HFFc6 (cell line): ENCODE measurements around the gene CFAP91. TPM values are rescaled to one million over a fixed set of nuclear protein-coding genes. Genes with fewer than 3 reads are reported as not detected.

Experiments used
- DNase-seq: peaks from one replicate; pipeline ENCODE4 v3.0.0-alpha.2; 2018
- H3K27ac Mint-ChIP-seq: 2 replicates; pipeline ENCODE4 v1.8.0; 2020; ENCODE audit warnings: mild to moderate bottlenecking, mixed read lengths
- H3K27me3 Mint-ChIP-seq: 2 replicates; pipeline ENCODE4 v1.8.0; 2021; ENCODE audit warnings: mild to moderate bottlenecking, moderate library complexity, mixed read lengths; ENCODE audit not compliant: insufficient read depth
- H3K36me3 Mint-ChIP-seq: 2 replicates; pipeline ENCODE4 v1.8.0; 2021; ENCODE audit warnings: low read depth, mixed read lengths
- H3K4me1 Mint-ChIP-seq: 2 replicates; pipeline ENCODE4 v1.8.0; 2020; ENCODE audit warnings: low read depth, mixed read lengths
- H3K4me3 Mint-ChIP-seq: 2 replicates; pipeline ENCODE4 v1.8.0; 2020; ENCODE audit warnings: mild to moderate bottlenecking, moderate library complexity, mixed read lengths
- H3K9me3 Mint-ChIP-seq: 2 replicates; pipeline ENCODE4 v1.8.0; 2020; ENCODE audit warnings: mild to moderate bottlenecking, mixed read lengths
- long read RNA-seq: library from polyadenylated mRNA; unstranded; transcript quantifications from one replicate; pipeline ENCODE4 v2.0.0, GENCODE V29; 2019
- total RNA-seq, 6 experiments: library from RNA; stranded (reverse); fragmentation: NEBNext Ultra II Directional; extraction: Animal tissue kit (Norgen Biotek cat#: 25700); gene quantifications; 2 replicates in 1 of 6; 3 replicates in 5 of 6; pipeline ENCODE4 v1.2.3, GENCODE V29; 2021
- TF ChIP-seq, protein P1 (sequence below): fragments of 200-600 bp; sonication (generic); IDR thresholded peaks from 2 replicates; pipeline ENCODE4 v1.5.0; 2021; ENCODE audit warnings: antibody characterized with exemption, mild to moderate bottlenecking

CFAP91 gene
- total RNA-seq = not detected
- long read RNA-seq = 0 reads

DNA sequence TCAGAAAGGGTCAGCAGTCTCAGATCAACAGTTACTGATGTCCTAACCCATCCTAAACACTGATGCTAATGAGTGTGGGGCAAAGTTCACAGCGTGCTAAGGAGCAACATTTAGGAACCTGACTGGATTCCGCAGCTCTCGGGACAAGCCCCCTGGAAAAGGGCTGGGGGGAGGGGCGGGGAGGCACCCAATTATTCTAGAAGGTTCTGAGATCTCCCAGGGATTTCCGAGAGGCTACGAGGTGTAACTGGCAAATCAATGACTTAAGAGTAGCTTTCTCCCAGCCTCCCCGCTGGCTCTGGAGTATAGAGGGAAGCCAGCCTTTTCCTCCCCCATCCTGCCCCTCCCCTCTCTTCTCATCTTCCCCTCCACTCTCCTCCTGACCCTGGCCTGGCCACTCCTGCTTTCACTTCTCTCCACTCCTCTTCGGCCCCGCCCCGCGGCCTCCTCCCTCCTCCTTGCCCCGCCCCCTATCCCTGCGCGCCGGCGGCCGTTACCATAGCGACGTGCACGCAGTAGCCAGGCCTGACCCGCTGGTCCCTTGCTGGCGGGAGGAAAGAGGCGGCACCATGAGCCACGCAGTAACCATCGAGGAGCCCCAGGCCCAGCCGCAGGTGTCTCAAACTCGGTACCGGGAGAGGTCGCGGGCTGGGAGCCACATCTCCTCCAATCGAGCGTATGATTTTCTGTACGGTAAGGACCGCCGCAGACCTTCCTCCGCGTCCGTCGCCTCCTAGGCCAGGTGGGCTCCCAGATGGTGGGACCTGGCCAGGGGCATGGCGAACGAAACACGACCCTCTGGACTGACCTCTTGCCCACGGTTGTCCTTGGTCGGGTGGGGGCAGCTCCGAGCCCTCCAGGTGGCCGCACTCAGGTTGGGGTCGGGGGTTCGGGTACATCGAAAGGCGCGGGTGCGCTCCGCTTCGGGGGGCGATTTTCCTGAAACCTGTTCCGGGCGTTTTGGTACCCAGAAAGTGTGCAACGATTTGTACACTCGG, at the start of gene CFAP91:
Gene CFAP91, plus strand, starts transcription at position 493 of the 998 bp plus-strand sequence. Its CDS starts 77 bp downstream, at position 570.
- Mint-ChIP-seq H3K27me3 (peaks cover 15% of the 10 kb centered on the region), H3K4me1 (peaks cover 15% of the 10 kb centered on the region), H3K9me3 (no peaks in the 10 kb centered on the region), H3K27ac (no peak within 1 kb of the TSS), H3K4me3 (peak within 1 kb of the TSS; percentile 84), H3K36me3 (no peaks in the 10 kb centered on the region)
- TF ChIP-seq, protein P1, sequence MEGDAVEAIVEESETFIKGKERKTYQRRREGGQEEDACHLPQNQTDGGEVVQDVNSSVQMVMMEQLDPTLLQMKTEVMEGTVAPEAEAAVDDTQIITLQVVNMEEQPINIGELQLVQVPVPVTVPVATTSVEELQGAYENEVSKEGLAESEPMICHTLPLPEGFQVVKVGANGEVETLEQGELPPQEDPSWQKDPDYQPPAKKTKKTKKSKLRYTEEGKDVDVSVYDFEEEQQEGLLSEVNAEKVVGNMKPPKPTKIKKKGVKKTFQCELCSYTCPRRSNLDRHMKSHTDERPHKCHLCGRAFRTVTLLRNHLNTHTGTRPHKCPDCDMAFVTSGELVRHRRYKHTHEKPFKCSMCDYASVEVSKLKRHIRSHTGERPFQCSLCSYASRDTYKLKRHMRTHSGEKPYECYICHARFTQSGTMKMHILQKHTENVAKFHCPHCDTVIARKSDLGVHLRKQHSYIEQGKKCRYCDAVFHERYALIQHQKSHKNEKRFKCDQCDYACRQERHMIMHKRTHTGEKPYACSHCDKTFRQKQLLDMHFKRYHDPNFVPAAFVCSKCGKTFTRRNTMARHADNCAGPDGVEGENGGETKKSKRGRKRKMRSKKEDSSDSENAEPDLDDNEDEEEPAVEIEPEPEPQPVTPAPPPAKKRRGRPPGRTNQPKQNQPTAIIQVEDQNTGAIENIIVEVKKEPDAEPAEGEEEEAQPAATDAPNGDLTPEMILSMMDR = no peak
- DNase-seq = peak; percentile 86

DNA sequence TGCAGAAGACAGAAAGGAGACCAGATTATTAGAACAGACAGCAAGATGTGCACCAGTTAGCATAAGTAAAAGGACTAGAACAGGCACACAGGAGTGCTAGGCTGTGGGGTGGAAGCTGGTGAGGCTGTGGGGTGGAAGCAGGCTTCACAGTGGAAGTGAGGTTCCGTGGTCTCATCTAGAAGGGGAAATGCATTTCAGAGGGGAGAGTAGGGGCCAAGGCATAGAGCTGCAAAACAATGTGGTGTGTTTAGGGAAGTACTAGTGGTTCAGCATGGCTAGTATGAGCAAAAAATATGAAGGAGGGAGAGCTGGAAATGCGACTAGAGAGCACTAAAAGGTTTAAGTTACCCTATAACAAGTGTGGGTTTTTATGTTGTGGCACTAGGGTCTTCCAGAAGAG, 48.9 kb upstream of the CFAP91 start:
- H3K36me3 Mint-ChIP-seq = no peaks in the 10 kb centered on the region
- TF ChIP-seq, protein P1 = no peak
- H3K4me1 Mint-ChIP-seq = peaks cover 6% of the 10 kb centered on the region
- H3K9me3 Mint-ChIP-seq = no peaks in the 10 kb centered on the region
- H3K27me3 Mint-ChIP-seq = peaks cover 6% of the 10 kb centered on the region; the same call in 1 of the 2 replicates
- H3K4me3 Mint-ChIP-seq = no peak overlapping the region
- no peak overlapping the region for H3K27ac Mint-ChIP-seq
- no peak for DNase-seq

DNA sequence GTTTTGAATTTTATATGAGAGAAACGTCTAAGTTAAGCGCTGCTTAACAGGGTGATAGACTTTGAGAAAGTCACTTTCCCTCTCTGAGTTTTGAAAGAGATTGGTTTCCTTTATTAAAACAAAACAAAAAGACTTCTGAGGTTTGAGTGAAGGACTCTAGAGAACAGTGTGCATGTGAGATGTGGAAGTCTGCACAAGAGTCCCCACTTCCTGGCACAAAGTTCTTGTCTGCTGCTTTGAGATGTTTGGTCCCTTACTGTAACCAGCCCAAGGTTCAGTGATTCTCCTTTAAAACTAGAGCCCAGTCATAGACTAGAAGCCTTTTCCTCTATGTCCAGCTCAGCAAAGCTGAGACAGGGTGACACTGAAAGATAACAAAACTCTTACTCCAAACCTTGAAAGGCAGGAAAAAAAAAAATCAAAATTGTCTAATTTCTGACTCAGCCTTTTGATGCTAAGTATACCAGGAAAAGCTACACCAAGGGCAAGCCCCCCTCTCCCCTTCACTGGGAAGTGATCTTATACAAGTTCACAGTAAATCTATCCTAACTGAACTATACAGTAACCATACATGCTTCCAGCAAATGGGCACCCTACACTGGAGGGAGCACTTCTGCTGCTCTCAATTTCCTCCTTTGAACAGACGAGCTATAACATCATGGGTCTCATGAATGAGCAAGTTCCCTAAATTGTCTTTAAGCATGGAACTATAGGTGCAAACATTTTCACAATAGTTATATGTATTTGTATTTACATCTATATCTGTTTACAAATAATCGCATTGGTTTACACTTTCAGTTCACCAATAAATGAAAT, 44.7 kb upstream of the CFAP91 start:
- H3K27ac Mint-ChIP-seq = no peak overlapping the region
- H3K27me3 Mint-ChIP-seq = peaks cover 5% of the 10 kb centered on the region; the same call in 1 of the 2 replicates
- TF ChIP-seq, protein P1 = no peak
- no peaks in the 10 kb centered on the region for H3K9me3 Mint-ChIP-seq
- no peaks in the 10 kb centered on the region for H3K36me3 Mint-ChIP-seq
- DNase-seq = no peak
- H3K4me1 Mint-ChIP-seq = peaks cover 18% of the 10 kb centered on the region
- H3K4me3 Mint-ChIP-seq = no peak overlapping the region

DNA sequence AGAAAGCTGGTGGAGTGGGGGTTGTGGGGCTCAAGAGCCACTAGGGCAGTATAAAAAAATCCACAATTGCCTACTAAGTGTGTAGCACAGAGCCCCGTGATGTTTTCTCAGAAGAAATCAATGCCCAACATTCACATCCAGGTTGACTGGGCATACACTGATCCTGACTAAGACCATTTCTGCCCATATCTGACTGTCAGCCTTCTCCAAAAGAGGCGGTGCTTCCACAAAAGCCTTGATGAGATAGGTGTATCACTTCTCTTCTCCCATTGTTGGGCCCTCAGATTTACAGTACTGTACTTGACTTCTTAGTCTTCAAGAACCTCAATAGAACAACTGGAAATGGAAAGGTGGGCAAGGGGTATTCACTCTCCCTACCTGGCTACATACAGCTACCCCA, 43.8 kb upstream of the CFAP91 start:
- Mint-ChIP-seq H3K9me3 (no peaks in the 10 kb centered on the region), H3K27me3 (peaks cover 5% of the 10 kb centered on the region; the same call in 1 of the 2 replicates), H3K4me3 (no peak overlapping the region), H3K36me3 (no peaks in the 10 kb centered on the region), H3K4me1 (peaks cover 27% of the 10 kb centered on the region), H3K27ac (no peak overlapping the region)
- TF ChIP-seq, protein P1 = no peak
- DNase-seq = no peak

DNA sequence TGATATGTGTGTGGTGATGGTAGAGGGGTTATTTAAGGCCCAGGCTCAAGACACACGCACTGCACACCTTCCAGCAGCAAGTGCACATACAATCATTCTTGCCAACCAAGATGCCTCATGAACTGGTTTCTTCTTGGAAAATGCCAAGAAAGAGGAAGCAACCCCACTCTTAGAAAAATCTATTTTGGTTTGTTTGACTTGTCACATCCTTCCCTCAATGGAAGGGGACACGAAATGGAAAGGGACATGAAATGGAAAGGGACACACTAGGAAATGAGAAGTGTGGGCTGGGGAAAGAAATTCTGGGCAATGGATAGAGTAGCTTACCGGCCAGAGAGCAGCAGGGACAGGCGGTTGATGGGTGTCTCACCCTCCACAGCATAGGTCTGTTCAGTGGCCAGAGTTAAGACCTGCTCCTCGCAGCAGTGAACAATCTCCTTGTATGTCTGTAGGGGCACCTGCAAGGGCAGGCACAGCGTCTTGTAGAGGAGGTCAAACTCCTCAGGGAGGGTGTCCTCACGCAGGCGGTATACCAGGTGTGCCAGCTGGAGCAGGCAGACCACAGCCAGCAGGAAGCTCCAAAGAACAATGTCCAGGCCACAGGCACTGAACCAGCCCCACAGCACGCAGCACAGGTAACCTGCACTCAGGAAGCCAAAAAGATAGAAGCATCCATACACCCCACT, 43.1 kb upstream of the CFAP91 start:
- H3K27ac Mint-ChIP-seq = no peak overlapping the region
- no peak overlapping the region for H3K4me3 Mint-ChIP-seq
- H3K4me1 Mint-ChIP-seq = peaks cover 34% of the 10 kb centered on the region
- TF ChIP-seq, protein P1 = no peak
- H3K27me3 Mint-ChIP-seq = peaks cover under 1% of the 10 kb centered on the region; the same call in 1 of the 2 replicates
- H3K36me3 Mint-ChIP-seq = no peaks in the 10 kb centered on the region
- H3K9me3 Mint-ChIP-seq = no peaks in the 10 kb centered on the region
- no peak for DNase-seq
